ENCODE data around the gene SP1. TPM values are rescaled to one million over a fixed set of nuclear protein-coding genes. Genes with fewer than 3 reads are reported as not detected.
"Not testable (repeated sequence)": the region's sequence is repeated elsewhere in the genome, so short reads cannot be mapped to it uniquely, and the experiment has no call there.

Gene SP1
- total RNA-seq, 3 donors from 2014 or later (not counting 1 experiment from before 2014, with no cell fraction given) = 84.6 to 96.3 (median 88.5) TPM

- no peaks in the 10 kb centered on the region for H3K9me3 Mint-ChIP-seq
- no peak for ATAC-seq
- Histone ChIP-seq H3K9me3 (ENCODE audit: control insufficient read depth, insufficient read depth, low read length) (no peaks in the 10 kb centered on the region), H3K27ac (ENCODE audit: low read length) (no peak overlapping the region), H3K4me3 (ENCODE audit: low read length) (no peak overlapping the region), H3K27me3 (ENCODE audit: control insufficient read depth, insufficient read depth, low read length) (no peaks in the 10 kb centered on the region), H3K36me3 (ENCODE audit: control insufficient read depth, insufficient read depth, low read length) (no peaks in the 10 kb centered on the region), H3K4me1 (ENCODE audit: control insufficient read depth, insufficient read depth, low read length) (no peaks in the 10 kb centered on the region)
- no peak overlapping the region for H3K27ac Mint-ChIP-seq
- H3K36me3 Mint-ChIP-seq = no peaks in the 10 kb centered on the region
- TF ChIP-seq, protein P1, sequence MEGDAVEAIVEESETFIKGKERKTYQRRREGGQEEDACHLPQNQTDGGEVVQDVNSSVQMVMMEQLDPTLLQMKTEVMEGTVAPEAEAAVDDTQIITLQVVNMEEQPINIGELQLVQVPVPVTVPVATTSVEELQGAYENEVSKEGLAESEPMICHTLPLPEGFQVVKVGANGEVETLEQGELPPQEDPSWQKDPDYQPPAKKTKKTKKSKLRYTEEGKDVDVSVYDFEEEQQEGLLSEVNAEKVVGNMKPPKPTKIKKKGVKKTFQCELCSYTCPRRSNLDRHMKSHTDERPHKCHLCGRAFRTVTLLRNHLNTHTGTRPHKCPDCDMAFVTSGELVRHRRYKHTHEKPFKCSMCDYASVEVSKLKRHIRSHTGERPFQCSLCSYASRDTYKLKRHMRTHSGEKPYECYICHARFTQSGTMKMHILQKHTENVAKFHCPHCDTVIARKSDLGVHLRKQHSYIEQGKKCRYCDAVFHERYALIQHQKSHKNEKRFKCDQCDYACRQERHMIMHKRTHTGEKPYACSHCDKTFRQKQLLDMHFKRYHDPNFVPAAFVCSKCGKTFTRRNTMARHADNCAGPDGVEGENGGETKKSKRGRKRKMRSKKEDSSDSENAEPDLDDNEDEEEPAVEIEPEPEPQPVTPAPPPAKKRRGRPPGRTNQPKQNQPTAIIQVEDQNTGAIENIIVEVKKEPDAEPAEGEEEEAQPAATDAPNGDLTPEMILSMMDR (IDR thresholded peaks at IDR 0.05) = no peak
- H3K4me3 Mint-ChIP-seq = no peak overlapping the region
- H3K27me3 Mint-ChIP-seq (ENCODE audit: low read depth in 2 of 2) = no peaks in the 10 kb centered on the region
- no peak for DNase-seq
- WGBS (ENCODE audit: insufficient coverage) = 90% methylated on average over 3 of the region's 5 CpGs
- intact Hi-C loops (cut with micrococcal nuclease) = no loop called here
- no peaks in the 10 kb centered on the region for H3K4me1 Mint-ChIP-seq
Measured at GRCh38 chr12:53430116-53430515, 50.1 kb downstream of the SP1 start.

DNA sequence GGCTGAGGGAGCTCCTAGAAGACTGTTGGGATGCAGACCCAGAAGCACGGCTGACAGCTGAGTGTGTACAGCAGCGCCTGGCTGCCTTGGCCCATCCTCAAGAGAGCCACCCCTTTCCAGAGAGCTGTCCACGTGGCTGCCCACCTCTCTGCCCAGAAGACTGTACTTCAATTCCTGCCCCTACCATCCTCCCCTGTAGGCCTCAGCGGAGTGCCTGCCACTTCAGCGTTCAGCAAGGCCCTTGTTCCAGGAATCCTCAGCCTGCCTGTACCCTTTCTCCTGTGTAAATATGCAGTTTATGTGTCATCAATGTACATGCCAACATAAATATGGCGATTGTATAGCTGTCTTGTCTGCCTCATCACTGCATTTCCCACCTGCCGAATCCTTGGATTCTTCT, 51.2 kb downstream of the SP1 start:
- no peaks in the 10 kb centered on the region for H3K36me3 Mint-ChIP-seq
- DNase-seq (no peak), ATAC-seq (no peak)
- H3K4me1 ChIP-seq (ENCODE audit: control insufficient read depth, insufficient read depth, low read length) = no peaks in the 10 kb centered on the region
- 90% methylated on average over 7 of the region's 7 CpGs for WGBS (ENCODE audit: insufficient coverage)
- no peaks in the 10 kb centered on the region for H3K4me1 Mint-ChIP-seq
- no peak overlapping the region for H3K4me3 ChIP-seq (ENCODE audit: low read length)
- H3K36me3 ChIP-seq (ENCODE audit: control insufficient read depth, insufficient read depth, low read length) = no peaks in the 10 kb centered on the region
- no peaks in the 10 kb centered on the region for H3K9me3 ChIP-seq (ENCODE audit: control insufficient read depth, insufficient read depth, low read length)
- H3K9me3 Mint-ChIP-seq = no peaks in the 10 kb centered on the region
- no peak overlapping the region for H3K27ac Mint-ChIP-seq
- no peak overlapping the region for H3K27ac ChIP-seq (ENCODE audit: low read length)
- no peaks in the 10 kb centered on the region for H3K27me3 Mint-ChIP-seq (ENCODE audit: low read depth in 2 of 2)
- intact Hi-C loops (cut with micrococcal nuclease) = no loop called here
- H3K27me3 ChIP-seq (ENCODE audit: control insufficient read depth, insufficient read depth, low read length) = no peaks in the 10 kb centered on the region
- H3K4me3 Mint-ChIP-seq = no peak overlapping the region
- TF ChIP-seq, protein P1 (IDR thresholded peaks at IDR 0.05) = no peak

DNA sequence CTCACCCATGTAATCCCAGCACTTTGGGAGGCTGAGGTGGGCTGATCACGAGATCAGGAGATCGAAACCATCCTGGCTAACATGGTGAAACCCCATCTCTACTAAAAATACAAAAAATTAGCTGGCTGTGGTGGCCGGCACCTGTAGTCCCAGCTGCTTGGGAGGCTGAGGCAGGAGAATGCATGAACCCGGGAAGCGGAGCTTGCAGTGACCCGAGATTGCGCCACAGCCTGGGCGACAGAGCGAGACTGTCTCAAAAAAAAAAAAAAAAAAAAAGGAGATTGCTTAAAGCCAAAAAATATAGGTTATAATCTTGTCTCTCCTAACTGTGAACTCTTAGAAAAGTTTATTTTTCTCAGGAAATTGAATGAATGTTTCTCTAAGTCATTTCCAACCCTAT, 55.4 kb downstream of the SP1 start:
- H3K27me3 Mint-ChIP-seq (ENCODE audit: low read depth in 2 of 2); H3K27ac ChIP-seq (ENCODE audit: low read length); intact Hi-C loops (cut with micrococcal nuclease); ATAC-seq; H3K27ac Mint-ChIP-seq; H3K27me3 ChIP-seq (ENCODE audit: control insufficient read depth, insufficient read depth, low read length); H3K9me3 Mint-ChIP-seq; DNase-seq; H3K4me3 ChIP-seq (ENCODE audit: low read length); H3K9me3 ChIP-seq (ENCODE audit: control insufficient read depth, insufficient read depth, low read length); H3K36me3 Mint-ChIP-seq; H3K36me3 ChIP-seq (ENCODE audit: control insufficient read depth, insufficient read depth, low read length); H3K4me1 Mint-ChIP-seq; H3K4me3 Mint-ChIP-seq; H3K4me1 ChIP-seq (ENCODE audit: control insufficient read depth, insufficient read depth, low read length): not testable (repeated sequence)
- 87% methylated on average over 9 of the region's 9 CpGs for WGBS (ENCODE audit: insufficient coverage)

- not testable (repeated sequence) for H3K27ac Mint-ChIP-seq, ATAC-seq
Measured at GRCh38 chr12:53439582-53439981, 59.6 kb downstream of the SP1 start.

More at GRCh38 chr12:53439582-53439981, 59.6 kb downstream of the SP1 start:
- H3K27ac ChIP-seq (ENCODE audit: low read length); H3K36me3 Mint-ChIP-seq; H3K27me3 ChIP-seq (ENCODE audit: control insufficient read depth, insufficient read depth, low read length); H3K4me3 ChIP-seq (ENCODE audit: low read length); H3K27me3 Mint-ChIP-seq (ENCODE audit: low read depth in 2 of 2); intact Hi-C loops (cut with micrococcal nuclease); H3K9me3 Mint-ChIP-seq; H3K4me3 Mint-ChIP-seq; H3K9me3 ChIP-seq (ENCODE audit: control insufficient read depth, insufficient read depth, low read length); DNase-seq: not testable (repeated sequence)
- peaks cover 27 to 36% of the 10 kb centered on the region in 2 donors for H3K4me1 Mint-ChIP-seq
- H3K4me1 ChIP-seq (ENCODE audit: control insufficient read depth, insufficient read depth, low read length) = peaks cover 31% of the 10 kb centered on the region
- H3K36me3 ChIP-seq (ENCODE audit: control insufficient read depth, insufficient read depth, low read length) = peaks cover 11% of the 10 kb centered on the region

Measured in natural killer cell (primary cell).